ENCODE data around the gene SNX13.

SNX13 gene

GRCh38 chr7:17844514-17845196 lies 95.6 kb downstream of the SNX13 start:
- H3K27ac ChIP-seq (ENCODE audit: low read length), result no peak overlapping the region
- peaks cover 3% of the 10 kb centered on the region; the same call in 1 of the 2 replicates for H3K4me1 ChIP-seq (ENCODE audit: insufficient read depth, low read length)

DNA sequence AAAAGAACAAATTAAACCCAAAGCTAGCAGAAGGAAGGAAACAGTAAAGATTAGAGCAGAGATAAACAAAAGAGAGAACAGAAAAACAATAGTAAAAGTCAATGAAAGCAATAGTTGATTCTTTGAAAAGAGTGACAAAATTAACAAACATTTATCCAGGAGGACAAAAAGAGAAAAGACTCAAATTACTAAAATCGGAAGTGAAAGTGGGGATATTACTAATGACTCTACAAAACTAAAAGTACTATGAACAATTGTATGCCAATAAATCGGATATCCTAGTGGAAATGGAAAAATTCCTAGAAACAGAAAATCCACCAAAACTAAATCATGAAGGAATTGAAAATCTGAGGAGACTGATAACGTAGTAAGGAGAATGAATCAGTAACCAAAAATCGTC lies 96.3 kb downstream of the SNX13 start:
- H3K4me1 ChIP-seq (ENCODE audit: insufficient read depth, low read length), result peaks cover 3% of the 10 kb centered on the region; the same call in 1 of the 2 replicates
- no peak overlapping the region for H3K9ac ChIP-seq (ENCODE audit: low read depth, low read length)
- H3K4me3 ChIP-seq (ENCODE audit: low read length), result no peak overlapping the region
- H3K36me3 ChIP-seq (ENCODE audit: insufficient read depth, low read depth, low read length), result peaks cover 7% of the 10 kb centered on the region; the same call in 1 of the 2 replicates
- no peaks in the 10 kb centered on the region for H3K27me3 ChIP-seq (ENCODE audit: insufficient read depth, low read length)
- H3K9me3 ChIP-seq (ENCODE audit: insufficient read depth, low read depth, low read length), result no peaks in the 10 kb centered on the region
- H3K27ac ChIP-seq (ENCODE audit: low read length), result no peak overlapping the region

More at GRCh38 chr7:17844514-17845196, 95.6 kb downstream of the SNX13 start:
- no peaks in the 10 kb centered on the region for H3K9me3 ChIP-seq (ENCODE audit: insufficient read depth, low read depth, low read length)
- H3K9ac ChIP-seq (ENCODE audit: low read depth, low read length), result no peak overlapping the region
- H3K27me3 ChIP-seq (ENCODE audit: insufficient read depth, low read length), result no peaks in the 10 kb centered on the region
- peaks cover 3% of the 10 kb centered on the region; the same call in 1 of the 2 replicates for H3K36me3 ChIP-seq (ENCODE audit: insufficient read depth, low read depth, low read length)
- H3K4me3 ChIP-seq (ENCODE audit: low read length), result no peak overlapping the region

GRCh38 chr7:17843041-17843440 lies 97.3 kb downstream of the SNX13 start:
- Histone ChIP-seq H3K9ac (ENCODE audit: low read depth, low read length) (no peak overlapping the region), H3K4me3 (ENCODE audit: low read length) (no peak overlapping the region), H3K4me1 (ENCODE audit: insufficient read depth, low read length) (peaks cover 3% of the 10 kb centered on the region; the same call in 1 of the 2 replicates), H3K27me3 (ENCODE audit: insufficient read depth, low read length) (no peaks in the 10 kb centered on the region), H3K27ac (ENCODE audit: low read length) (no peak overlapping the region), H3K9me3 (ENCODE audit: insufficient read depth, low read depth, low read length) (no peaks in the 10 kb centered on the region), H3K36me3 (ENCODE audit: insufficient read depth, low read depth, low read length) (peaks cover 7% of the 10 kb centered on the region; the same call in 1 of the 2 replicates)

- Histone ChIP-seq H3K9ac (ENCODE audit: low read depth, low read length) (no peak overlapping the region), H3K4me1 (ENCODE audit: insufficient read depth, low read length) (no peaks in the 10 kb centered on the region), H3K4me3 (ENCODE audit: low read length) (no peak overlapping the region), H3K9me3 (ENCODE audit: insufficient read depth, low read depth, low read length) (no peaks in the 10 kb centered on the region), H3K27me3 (ENCODE audit: insufficient read depth, low read length) (no peaks in the 10 kb centered on the region), H3K27ac (ENCODE audit: low read length) (no peak overlapping the region), H3K36me3 (ENCODE audit: insufficient read depth, low read depth, low read length) (peaks cover 6% of the 10 kb centered on the region; the same call in 1 of the 2 replicates)
Measured at GRCh38 chr7:17832820-17833355, 107.4 kb downstream of the SNX13 start.

DNA sequence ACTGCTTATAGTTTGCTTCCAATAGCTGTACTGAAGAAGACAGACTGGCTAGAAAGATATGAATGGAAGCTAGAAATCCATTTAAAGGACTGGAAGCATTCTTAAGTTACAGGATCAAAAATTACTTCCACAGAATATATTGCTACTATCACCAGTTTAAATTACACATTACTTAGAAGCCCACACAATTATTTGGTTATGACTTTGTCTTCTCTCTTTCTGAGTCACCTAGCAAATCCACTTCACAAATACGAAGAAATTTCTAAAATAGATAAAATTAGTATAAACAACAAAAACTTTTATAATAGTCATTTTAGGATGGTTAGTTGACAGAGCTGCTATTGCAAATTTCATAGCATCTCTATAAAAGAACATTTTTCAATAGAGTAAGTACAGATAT lies 108.1 kb downstream of the SNX13 start:
- Histone ChIP-seq H3K9ac (ENCODE audit: low read depth, low read length) (no peak overlapping the region), H3K27ac (ENCODE audit: low read length) (no peak overlapping the region), H3K36me3 (ENCODE audit: insufficient read depth, low read depth, low read length) (peaks cover 6% of the 10 kb centered on the region; the same call in 1 of the 2 replicates)

GRCh38 chr7:17830206-17830605 lies 110.1 kb downstream of the SNX13 start:
- H3K4me3 ChIP-seq (ENCODE audit: low read length), result no peak overlapping the region
- no peaks in the 10 kb centered on the region for H3K27me3 ChIP-seq (ENCODE audit: insufficient read depth, low read length)
- no peaks in the 10 kb centered on the region for H3K4me1 ChIP-seq (ENCODE audit: insufficient read depth, low read length)
- no peaks in the 10 kb centered on the region; the same call in 1 of the 2 replicates for H3K36me3 ChIP-seq (ENCODE audit: insufficient read depth, low read depth, low read length)
- no peak overlapping the region for H3K9ac ChIP-seq (ENCODE audit: low read depth, low read length)
- no peak overlapping the region for H3K27ac ChIP-seq (ENCODE audit: low read length)
- H3K9me3 ChIP-seq (ENCODE audit: insufficient read depth, low read depth, low read length), result no peaks in the 10 kb centered on the region

More for the DNA sequence above, 108.1 kb downstream of the SNX13 start:
- Histone ChIP-seq H3K4me3 (ENCODE audit: low read length) (no peak overlapping the region), H3K4me1 (ENCODE audit: insufficient read depth, low read length) (no peaks in the 10 kb centered on the region), H3K27me3 (ENCODE audit: insufficient read depth, low read length) (no peaks in the 10 kb centered on the region), H3K9me3 (ENCODE audit: insufficient read depth, low read depth, low read length) (no peaks in the 10 kb centered on the region)

- H3K36me3 ChIP-seq (ENCODE audit: insufficient read depth, low read depth, low read length), result no peaks in the 10 kb centered on the region; the same call in 1 of the 2 replicates
- H3K9me3 ChIP-seq (ENCODE audit: insufficient read depth, low read depth, low read length), result no peaks in the 10 kb centered on the region
- H3K27me3 ChIP-seq (ENCODE audit: insufficient read depth, low read length), result no peaks in the 10 kb centered on the region
- H3K4me1 ChIP-seq (ENCODE audit: insufficient read depth, low read length), result no peaks in the 10 kb centered on the region
- no peak overlapping the region for H3K4me3 ChIP-seq (ENCODE audit: low read length)
- H3K27ac ChIP-seq (ENCODE audit: low read length), result no peak overlapping the region
- H3K9ac ChIP-seq (ENCODE audit: low read depth, low read length), result no peak overlapping the region
Measured at GRCh38 chr7:17829001-17829400, 111.3 kb downstream of the SNX13 start.

- Histone ChIP-seq H3K4me1 (ENCODE audit: insufficient read depth, low read length) (no peaks in the 10 kb centered on the region), H3K36me3 (ENCODE audit: insufficient read depth, low read depth, low read length) (peaks cover 6% of the 10 kb centered on the region; the same call in 1 of the 2 replicates), H3K9ac (ENCODE audit: low read depth, low read length) (no peak overlapping the region), H3K4me3 (ENCODE audit: low read length) (no peak overlapping the region), H3K27ac (ENCODE audit: low read length) (no peak overlapping the region), H3K9me3 (ENCODE audit: insufficient read depth, low read depth, low read length) (no peaks in the 10 kb centered on the region), H3K27me3 (ENCODE audit: insufficient read depth, low read length) (no peaks in the 10 kb centered on the region)
Measured at GRCh38 chr7:17822547-17823173, 117.6 kb downstream of the SNX13 start.

GRCh38 chr7:17816903-17817302 lies 123.4 kb downstream of the SNX13 start:
- Histone ChIP-seq H3K4me1 (ENCODE audit: insufficient read depth, low read length) (no peaks in the 10 kb centered on the region), H3K9me3 (ENCODE audit: insufficient read depth, low read depth, low read length) (peaks cover 9% of the 10 kb centered on the region), H3K9ac (ENCODE audit: low read depth, low read length) (no peak overlapping the region), H3K27me3 (ENCODE audit: insufficient read depth, low read length) (no peaks in the 10 kb centered on the region), H3K36me3 (ENCODE audit: insufficient read depth, low read depth, low read length) (peaks cover 21% of the 10 kb centered on the region; the same call in 1 of the 2 replicates), H3K27ac (ENCODE audit: low read length) (no peak overlapping the region), H3K4me3 (ENCODE audit: low read length) (no peak overlapping the region)

GRCh38 chr7:17815318-17815717 lies 125.0 kb downstream of the SNX13 start:
- Histone ChIP-seq H3K27me3 (ENCODE audit: insufficient read depth, low read length) (no peaks in the 10 kb centered on the region), H3K4me3 (ENCODE audit: low read length) (no peak overlapping the region), H3K4me1 (ENCODE audit: insufficient read depth, low read length) (no peaks in the 10 kb centered on the region), H3K9ac (ENCODE audit: low read depth, low read length) (no peak overlapping the region), H3K9me3 (ENCODE audit: insufficient read depth, low read depth, low read length) (peaks cover 10% of the 10 kb centered on the region), H3K36me3 (ENCODE audit: insufficient read depth, low read depth, low read length) (peaks cover 17% of the 10 kb centered on the region; the same call in 1 of the 2 replicates), H3K27ac (ENCODE audit: low read length) (no peak overlapping the region)

- no peaks in the 10 kb centered on the region for H3K27me3 ChIP-seq (ENCODE audit: insufficient read depth, low read length)
- H3K9me3 ChIP-seq (ENCODE audit: insufficient read depth, low read depth, low read length), result peaks cover 10% of the 10 kb centered on the region
- H3K27ac ChIP-seq (ENCODE audit: low read length), result no peak overlapping the region
- no peak overlapping the region for H3K4me3 ChIP-seq (ENCODE audit: low read length)
- H3K36me3 ChIP-seq (ENCODE audit: insufficient read depth, low read depth, low read length), result peaks cover 17% of the 10 kb centered on the region; the same call in 1 of the 2 replicates
- H3K4me1 ChIP-seq (ENCODE audit: insufficient read depth, low read length), result no peaks in the 10 kb centered on the region
- H3K9ac ChIP-seq (ENCODE audit: low read depth, low read length), result no peak overlapping the region
Measured at GRCh38 chr7:17814058-17814457, 126.2 kb downstream of the SNX13 start.
